ENCODE data around the gene TUBA3D. TPM values are rescaled to one million over a fixed set of nuclear protein-coding genes. Genes with fewer than 3 reads are reported as not detected.

The TUBA3D gene
- total RNA-seq = not detected in 2 replicates

DNA sequence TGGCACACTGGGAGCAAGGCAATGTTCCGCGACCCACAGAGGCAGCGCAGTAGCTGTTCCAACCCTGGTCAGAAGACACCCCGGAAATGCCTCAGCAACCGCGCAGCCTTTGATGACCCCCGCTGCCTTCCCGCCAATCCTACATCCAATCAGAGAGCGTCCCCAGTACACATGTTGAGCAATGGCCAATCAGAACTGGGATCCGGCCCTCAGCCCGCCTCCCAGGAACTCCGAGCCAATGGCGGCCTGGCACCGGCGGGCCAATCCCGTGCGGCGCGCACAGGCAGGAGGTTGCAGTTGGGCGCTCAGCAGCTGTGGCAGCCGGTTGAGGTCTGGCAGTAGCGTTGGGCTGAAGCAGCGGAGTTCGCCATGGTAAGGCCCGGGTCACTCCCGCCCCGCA, at the start of gene TUBA3D:
Gene TUBA3D, plus strand, starts transcription at position 289 of the 400 bp plus-strand sequence. Its CDS starts 81 bp downstream, at position 370.

DNA sequence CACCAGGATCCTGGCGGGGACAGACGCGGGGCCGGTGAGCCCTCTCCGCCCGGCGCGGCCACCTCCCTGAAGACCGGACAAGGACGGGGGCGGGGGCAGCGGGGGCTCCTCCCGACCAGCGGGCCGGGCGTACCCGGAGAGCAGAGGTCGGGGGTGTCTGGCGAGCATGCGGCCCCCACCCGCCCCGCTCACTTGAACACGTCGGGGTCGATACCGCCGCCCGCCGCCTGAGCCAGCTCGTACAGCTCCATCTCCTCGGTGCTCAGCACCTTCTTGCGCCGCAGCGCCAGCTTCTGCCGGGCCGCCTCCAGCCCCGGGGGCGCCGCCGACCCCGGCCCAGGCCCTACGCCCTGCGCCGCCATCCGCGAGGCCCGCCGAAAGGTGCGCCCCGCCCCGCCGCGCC, 16.1 kb downstream of the TUBA3D start, which contains the start of gene MZT2A:
Gene MZT2A, minus strand, starts transcription at position 383 of the 403 bp plus-strand sequence. Its CDS starts 21 bp downstream, at position 362.

DNA sequence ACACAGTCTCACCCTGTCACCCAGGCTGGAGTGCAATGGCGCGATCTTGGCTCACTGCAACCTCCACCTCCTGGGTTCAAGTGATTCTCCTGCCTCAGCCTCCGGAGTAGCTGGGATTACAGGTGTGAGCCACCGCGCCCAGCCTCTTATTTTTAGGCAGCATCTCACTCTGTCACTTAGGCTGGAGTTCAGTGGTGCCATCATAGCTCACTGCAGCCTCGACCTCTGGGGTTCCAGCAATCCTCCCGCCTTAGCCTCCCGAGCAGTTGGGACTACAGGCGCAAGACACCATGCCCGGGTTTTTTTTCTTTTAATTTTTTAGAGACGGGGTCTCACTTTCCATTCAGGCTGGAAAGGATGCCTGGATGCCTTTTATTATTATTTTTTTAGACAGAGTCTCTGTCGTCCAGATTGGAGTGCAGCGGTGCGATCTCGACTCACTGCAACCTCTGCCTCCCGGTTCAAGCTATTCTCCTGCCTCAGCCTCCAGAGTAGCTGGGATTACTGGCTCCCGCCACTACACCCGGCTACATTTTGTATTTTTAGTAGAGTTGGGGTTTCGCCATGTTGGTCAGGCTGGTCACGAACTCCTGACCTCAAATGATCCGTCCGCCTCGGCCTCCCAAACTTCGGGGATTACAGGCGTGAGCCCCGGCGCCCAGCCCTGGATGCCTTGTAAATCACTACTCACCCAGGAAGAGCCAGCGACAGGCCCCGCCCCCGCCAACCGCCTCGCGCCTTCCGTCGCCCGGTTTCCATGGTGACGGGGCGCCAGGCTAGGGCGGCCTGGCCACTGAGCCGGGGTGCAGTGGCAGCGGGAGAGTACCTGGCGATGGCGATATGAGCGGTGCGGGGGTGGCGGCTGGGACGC, 51.4 kb downstream of the TUBA3D start, which contains the start of gene CCDC74A:
Gene CCDC74A, plus strand, starts transcription at position 758 of the 871 bp plus-strand sequence. Its CDS starts 83 bp downstream, at position 841.

Other genes with a start within 250 kb of the TUBA3D start
- gene RAB6D, start 112.0 kb upstream of the TUBA3D start, total RNA-seq = 0.19 TPM in 1 of 2 replicates, not detected in the other
- gene MZT2A, start 16.3 kb downstream of the TUBA3D start, total RNA-seq = 98.1 and 140 TPM in 2 replicates
- gene CCDC74A, start 51.8 kb downstream of the TUBA3D start, total RNA-seq = 3.7 and 6.4 TPM in 2 replicates

Data from bladder microvascular endothelial cell (primary cell).